A673 (cell line): ENCODE measurements around the gene GPC6.

Experiments used
- EZH2 ChIP-seq: fragments of 200-600 bp; sonication (generic); IDR thresholded peaks from 2 replicates; pipeline ENCODE4 v1.6.1; 2017; ENCODE audit warnings: borderline replicate concordance, low read depth, mild to moderate bottlenecking, mixed read lengths, antibody characterized with exemption, low read length; ENCODE audit not compliant: poor library complexity, severe bottlenecking
- TF ChIP-seq, protein P1 (sequence below): fragments of 300-800, 200-600 bp; sonication (generic); conservative IDR thresholded peaks from 2 replicates; pipeline ENCODE4 v1.5.1; 2017; ENCODE audit warnings: low read depth, mild to moderate bottlenecking, antibody characterized with exemption, low read length, moderate library complexity, mixed read lengths

DNA sequence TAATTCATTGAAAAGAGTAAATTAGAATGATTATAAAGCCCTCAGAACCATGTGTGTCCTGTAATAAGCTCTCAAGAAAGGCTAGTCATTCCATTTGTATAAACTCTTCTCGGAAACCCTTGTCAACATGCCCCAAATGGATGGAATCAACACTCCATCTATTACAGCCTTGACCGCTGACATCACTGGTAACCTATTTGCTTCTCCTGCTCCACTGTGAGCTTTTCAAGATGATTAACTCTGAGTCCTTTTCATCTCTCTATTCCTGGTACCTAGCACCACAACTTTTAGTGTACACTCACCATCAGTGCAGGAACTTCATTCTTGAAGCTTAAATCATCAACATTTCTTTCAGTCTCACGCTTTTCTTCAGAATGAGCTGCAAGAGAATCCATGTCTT lies 640.9 kb downstream of the GPC6 start:
- TF ChIP-seq EZH2 = no peak
- TF ChIP-seq, protein P1, sequence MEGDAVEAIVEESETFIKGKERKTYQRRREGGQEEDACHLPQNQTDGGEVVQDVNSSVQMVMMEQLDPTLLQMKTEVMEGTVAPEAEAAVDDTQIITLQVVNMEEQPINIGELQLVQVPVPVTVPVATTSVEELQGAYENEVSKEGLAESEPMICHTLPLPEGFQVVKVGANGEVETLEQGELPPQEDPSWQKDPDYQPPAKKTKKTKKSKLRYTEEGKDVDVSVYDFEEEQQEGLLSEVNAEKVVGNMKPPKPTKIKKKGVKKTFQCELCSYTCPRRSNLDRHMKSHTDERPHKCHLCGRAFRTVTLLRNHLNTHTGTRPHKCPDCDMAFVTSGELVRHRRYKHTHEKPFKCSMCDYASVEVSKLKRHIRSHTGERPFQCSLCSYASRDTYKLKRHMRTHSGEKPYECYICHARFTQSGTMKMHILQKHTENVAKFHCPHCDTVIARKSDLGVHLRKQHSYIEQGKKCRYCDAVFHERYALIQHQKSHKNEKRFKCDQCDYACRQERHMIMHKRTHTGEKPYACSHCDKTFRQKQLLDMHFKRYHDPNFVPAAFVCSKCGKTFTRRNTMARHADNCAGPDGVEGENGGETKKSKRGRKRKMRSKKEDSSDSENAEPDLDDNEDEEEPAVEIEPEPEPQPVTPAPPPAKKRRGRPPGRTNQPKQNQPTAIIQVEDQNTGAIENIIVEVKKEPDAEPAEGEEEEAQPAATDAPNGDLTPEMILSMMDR = no peak
